Neuron (in vitro differentiated cells): Measurements from ENCODE around the gene ABCC5.
"Not testable (repeated sequence)": the region's sequence is repeated elsewhere in the genome, so short reads cannot be mapped to it uniquely, and the experiment has no call there.

ENCODE experiments used
- H2AFZ ChIP-seq: one replicate; pipeline ENCODE4 v1.6.1; 2013; ENCODE audit warnings: low read depth, mild to moderate bottlenecking, inconsistent platforms, low read length, moderate library complexity
- H3K27me3 ChIP-seq: one replicate; pipeline ENCODE4 v1.6.1; 2013; ENCODE audit warnings: low read length; ENCODE audit not compliant: insufficient read depth
- H3K36me3 ChIP-seq: one replicate; pipeline ENCODE4 v1.6.1; 2013; ENCODE audit warnings: low read length; ENCODE audit not compliant: insufficient read depth
- H3K4me1 ChIP-seq: one replicate; pipeline ENCODE4 v1.6.1; 2013; ENCODE audit warnings: low read length; ENCODE audit not compliant: insufficient read depth
- H3K4me3 ChIP-seq: 2 replicates; pipeline ENCODE4 v1.5.1; 2013; ENCODE audit warnings: mild to moderate bottlenecking, low read length, moderate library complexity
- H3K9me3 ChIP-seq: one replicate; pipeline ENCODE4 v1.6.1; 2013; ENCODE audit warnings: low read length

ABCC5 gene

DNA sequence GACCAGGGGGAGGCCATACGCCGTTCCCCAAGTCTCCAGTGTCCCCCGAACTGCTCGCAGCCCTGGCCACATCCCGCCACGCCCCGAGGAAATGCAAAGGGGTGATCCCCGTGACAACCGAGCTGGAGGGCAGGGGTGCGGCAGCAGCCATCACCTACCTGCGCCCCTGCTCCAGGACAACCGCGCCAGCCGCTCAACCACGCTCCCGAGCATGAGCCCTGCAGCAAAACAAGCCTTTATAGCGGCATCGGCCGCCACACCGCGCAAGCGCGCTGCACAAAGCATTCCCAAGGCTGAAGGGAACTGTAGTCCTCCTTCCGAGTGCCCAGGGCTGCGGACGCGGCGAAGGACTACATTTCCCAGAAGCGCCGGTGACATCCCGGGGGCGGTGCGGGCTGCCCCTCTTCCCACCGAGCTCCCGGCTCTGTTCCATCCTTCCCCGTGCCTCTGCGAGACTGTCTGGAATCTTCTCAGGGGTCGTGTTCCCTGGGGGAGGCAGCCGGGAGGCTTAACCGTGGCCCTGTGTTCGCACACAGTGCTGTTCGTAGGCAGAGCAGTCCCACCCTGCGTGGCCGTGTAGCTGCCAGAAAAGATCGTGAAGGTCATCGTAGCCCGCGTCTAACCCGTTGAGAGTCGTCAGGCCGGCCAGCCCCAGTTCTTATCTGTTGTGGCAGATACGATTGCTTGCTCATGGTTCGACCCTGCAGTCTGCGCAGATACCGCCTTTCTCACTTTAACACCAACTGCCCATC is at the start of gene ABCC5:
ABCC5 (minus strand) TSS at position 213 of the 752 bp plus-strand sequence. CDS start 3,492 bp downstream, outside the sequence.
- H3K4me1 ChIP-seq = peaks cover 16% of the 10 kb centered on the region
- no peaks in the 10 kb centered on the region for H3K9me3 ChIP-seq
- H3K4me3 ChIP-seq = peak within 1 kb of the TSS; percentile 95
- H3K36me3 ChIP-seq = peaks cover 5% of the 10 kb centered on the region
- peak within 1 kb of the TSS; percentile 91 for H2AFZ ChIP-seq
- H3K27me3 ChIP-seq = no peaks in the 10 kb centered on the region

DNA sequence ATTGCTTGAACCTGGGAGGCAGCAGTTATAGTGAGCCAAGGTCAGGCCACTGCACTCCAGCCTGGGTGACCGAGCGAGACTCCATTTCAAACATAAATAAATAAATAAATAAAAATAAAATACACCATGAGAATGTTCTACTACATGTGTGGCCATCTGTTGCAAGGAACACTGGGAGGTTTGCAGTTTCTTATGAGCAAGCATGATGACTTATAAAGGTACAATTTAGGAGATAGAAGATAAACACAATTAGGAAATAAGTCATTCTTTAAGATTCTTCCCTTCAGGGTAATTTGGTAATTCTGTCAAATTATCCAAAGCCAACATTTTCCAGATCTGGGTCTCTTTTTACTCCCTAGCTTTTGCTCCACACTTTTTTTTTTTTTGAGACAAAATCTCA is 48.5 kb upstream of the ABCC5 start:
- H3K9me3 ChIP-seq = peaks cover 2% of the 10 kb centered on the region
- no peaks in the 10 kb centered on the region for H3K4me1 ChIP-seq
- H2AFZ ChIP-seq = no peak overlapping the region
- H3K27me3 ChIP-seq = no peaks in the 10 kb centered on the region
- H3K36me3 ChIP-seq = no peaks in the 10 kb centered on the region
- H3K4me3 ChIP-seq = no peak overlapping the region

DNA sequence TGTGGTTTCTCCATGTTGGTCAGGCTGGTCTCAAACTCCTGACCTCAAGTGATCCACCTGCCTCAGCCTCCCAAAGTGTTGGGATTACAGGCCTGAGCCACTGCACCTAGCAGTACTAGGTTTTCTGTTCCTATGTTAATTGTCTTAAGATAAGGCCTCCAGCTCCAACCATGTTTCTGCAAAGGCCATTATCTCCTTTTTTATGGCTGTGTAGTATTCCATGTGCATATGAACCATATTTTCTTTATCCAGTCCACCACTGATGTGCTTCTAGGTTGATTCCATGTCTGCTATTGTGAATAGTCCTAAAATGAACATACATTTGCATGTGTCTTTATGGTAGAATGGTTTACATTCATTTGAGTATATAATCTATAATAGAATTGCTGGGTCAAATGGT is 45.0 kb upstream of the ABCC5 start:
- Histone ChIP-seq H3K9me3 (no peaks in the 10 kb centered on the region), H3K4me3 (no peak overlapping the region), H3K4me1 (no peaks in the 10 kb centered on the region), H3K27me3 (no peaks in the 10 kb centered on the region), H3K36me3 (no peaks in the 10 kb centered on the region), H2AFZ (no peak overlapping the region)

DNA sequence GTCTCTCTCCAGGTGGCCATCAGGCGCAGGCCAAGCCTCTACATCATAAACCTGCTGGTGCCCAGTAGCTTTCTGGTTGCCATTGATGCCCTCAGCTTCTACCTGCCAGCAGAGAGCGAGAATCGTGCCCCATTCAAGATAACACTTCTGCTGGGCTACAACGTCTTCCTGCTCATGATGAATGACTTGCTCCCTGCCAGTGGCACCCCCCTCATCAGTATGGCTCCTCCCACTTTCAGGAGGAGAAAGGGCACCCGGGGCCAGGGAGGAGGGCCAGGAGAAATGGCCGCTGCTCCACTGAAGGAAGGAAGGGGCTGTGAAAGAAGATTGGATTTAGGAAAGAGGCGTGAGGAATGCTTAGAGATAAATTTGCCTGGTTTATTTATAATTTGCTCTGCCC is 41.7 kb upstream of the ABCC5 start:
- Histone ChIP-seq H3K36me3 (no peaks in the 10 kb centered on the region), H3K4me3 (no peak overlapping the region), H3K4me1 (no peaks in the 10 kb centered on the region), H3K27me3 (peaks cover 7% of the 10 kb centered on the region), H3K9me3 (no peaks in the 10 kb centered on the region), H2AFZ (no peak overlapping the region)

DNA sequence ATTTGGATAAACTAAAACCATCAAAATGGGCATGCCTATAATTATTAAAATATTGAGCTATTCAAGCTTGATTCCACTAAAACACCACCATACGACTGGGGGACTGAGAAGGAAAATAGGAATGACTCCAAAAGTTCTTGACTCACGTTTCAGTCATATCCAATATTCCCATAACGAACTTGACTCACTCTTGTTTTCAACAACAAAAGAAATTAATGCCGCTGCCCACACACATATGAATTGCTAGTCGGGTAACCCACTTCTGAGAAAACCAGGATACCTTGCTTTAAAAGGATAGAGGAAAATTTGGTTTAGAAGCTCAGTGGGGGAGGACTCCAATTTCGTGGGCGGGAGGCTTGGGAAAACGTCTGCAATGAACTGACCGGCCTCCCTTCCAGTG is 40.3 kb upstream of the ABCC5 start:
- H3K4me3 ChIP-seq = no peak overlapping the region
- H3K9me3 ChIP-seq = no peaks in the 10 kb centered on the region
- peaks cover 12% of the 10 kb centered on the region for H3K27me3 ChIP-seq
- H3K4me1 ChIP-seq = no peaks in the 10 kb centered on the region
- H3K36me3 ChIP-seq = no peaks in the 10 kb centered on the region
- H2AFZ ChIP-seq = no peak overlapping the region

DNA sequence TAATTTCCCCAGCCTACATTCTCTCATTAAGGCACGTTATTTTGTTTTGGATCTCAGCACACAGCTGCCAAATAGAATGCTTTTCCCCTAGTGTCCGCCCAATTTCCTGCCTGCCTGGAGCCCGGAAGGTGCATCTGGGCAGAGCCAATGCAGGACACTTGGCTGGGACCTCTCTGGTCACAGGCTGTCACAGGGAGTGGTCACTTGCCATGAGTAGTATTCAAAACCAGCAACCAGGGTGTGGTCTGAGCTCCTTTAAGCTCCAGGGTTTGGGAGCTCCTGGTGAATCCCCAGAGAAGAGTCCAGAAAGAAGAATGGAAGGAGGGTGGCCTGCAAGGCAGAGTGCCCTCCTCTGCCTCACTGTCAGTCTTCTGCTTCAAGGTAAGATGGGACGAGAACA is 35.1 kb upstream of the ABCC5 start, which contains the start of gene HTR3C:
HTR3C (plus strand) TSS at position 281 of the 400 bp plus-strand sequence; CDS start at position 315, 34 bp downstream.
- Histone ChIP-seq H3K27me3 (peaks cover 18% of the 10 kb centered on the region), H2AFZ (no peak within 1 kb of the TSS), H3K36me3 (no peaks in the 10 kb centered on the region), H3K4me3 (no peak within 1 kb of the TSS), H3K4me1 (no peaks in the 10 kb centered on the region), H3K9me3 (no peaks in the 10 kb centered on the region)

DNA sequence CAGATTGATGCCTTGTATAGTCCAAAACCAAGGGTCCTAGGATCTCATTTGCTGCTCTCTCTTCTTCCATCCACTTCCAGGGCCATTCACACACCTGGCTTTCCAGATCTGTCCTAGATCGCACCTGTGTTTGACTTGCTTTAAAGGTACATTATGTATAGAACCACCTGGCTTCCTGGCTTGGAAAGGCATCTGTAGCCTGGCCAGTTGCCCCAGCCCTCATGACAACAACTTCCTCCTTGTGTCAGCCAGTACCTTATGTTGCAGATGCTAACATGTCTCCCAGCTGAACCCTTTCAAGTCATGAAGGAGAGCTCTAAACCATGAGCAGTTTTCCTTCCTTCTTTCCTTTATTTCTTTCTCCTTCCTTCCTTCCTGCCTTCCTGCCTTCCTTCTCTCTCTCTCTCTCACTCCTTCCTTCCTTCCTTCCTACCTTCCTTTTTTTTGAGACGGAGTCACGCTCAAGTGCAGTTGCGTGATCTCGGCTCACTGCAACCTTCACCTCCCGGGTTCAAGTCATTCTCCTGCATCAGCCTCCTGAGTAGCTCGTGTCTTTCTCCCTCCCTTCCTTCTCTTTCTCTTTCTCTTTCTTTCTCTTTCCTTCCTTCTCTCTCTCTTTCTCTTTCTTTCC is 32.6 kb upstream of the ABCC5 start:
- Histone ChIP-seq H2AFZ (no peak overlapping the region), H3K4me3 (no peak overlapping the region), H3K27me3 (peaks cover 14% of the 10 kb centered on the region), H3K4me1 (no peaks in the 10 kb centered on the region), H3K9me3 (no peaks in the 10 kb centered on the region), H3K36me3 (no peaks in the 10 kb centered on the region)

DNA sequence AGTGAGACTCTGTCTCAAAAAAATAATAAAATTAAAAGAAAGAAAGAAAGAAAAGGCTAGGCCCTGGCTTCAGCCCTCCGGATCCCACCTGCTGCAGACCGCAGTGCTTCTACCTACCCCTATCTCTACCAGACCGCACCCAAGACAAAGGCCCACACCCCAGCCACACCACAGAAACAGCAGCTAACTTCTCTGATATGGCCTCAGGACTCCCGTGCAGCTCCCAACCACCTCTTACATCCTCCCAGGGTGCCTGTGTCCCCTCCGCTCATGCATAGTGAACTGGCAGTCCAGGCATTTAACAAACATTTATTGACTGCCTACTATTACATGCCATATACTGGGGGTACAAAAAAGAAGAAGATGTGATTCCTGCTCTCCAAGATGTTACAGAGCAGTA is 28.3 kb upstream of the ABCC5 start:
- no peak overlapping the region for H3K4me3 ChIP-seq
- H3K36me3 ChIP-seq = no peaks in the 10 kb centered on the region
- H3K4me1 ChIP-seq = no peaks in the 10 kb centered on the region
- peaks cover 2% of the 10 kb centered on the region for H3K27me3 ChIP-seq
- H2AFZ ChIP-seq = no peak overlapping the region
- H3K9me3 ChIP-seq = no peaks in the 10 kb centered on the region

DNA sequence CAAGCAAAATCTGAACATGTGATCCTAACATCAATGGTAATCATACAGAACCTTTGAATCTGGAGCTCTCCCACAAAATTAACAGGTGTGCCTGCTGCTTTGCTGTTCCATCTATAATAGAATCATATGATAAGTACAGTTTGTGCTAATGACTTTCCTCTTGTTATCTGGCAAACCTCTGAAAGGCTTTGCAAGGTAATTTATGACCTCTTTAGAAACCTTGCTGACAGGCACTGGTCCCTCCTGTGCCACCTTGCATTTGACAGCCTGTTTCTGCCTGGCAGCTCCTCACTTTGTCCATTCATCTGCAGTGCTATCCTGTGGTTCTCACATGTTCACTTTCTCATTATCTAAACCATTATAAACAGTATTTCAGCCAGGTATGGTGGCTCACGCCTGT is 24.9 kb upstream of the ABCC5 start:
- Histone ChIP-seq H2AFZ (no peak overlapping the region), H3K4me3 (no peak overlapping the region), H3K4me1 (peaks cover 2% of the 10 kb centered on the region), H3K36me3 (no peaks in the 10 kb centered on the region), H3K27me3 (peaks cover 19% of the 10 kb centered on the region), H3K9me3 (no peaks in the 10 kb centered on the region)

DNA sequence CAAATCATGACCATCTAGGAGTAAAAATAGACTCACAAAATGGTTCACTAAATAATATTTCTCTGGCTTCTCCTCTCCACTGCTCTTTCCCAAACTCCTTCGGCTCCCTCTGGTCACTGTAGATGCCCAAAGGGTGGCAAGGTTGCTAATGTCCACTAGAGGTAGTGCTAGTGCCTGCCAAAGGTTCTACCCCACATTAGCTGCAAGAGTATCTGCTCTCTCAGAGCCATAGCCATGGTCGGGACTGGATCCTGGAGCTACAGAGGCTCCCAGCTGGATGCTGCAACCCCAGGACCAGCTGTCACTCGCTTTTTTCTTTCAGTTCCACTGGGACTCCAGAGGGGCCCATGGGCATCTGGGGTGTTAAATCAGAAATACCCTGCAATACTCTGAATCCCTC is 22.3 kb upstream of the ABCC5 start:
- Histone ChIP-seq H3K27me3 (peaks cover 21% of the 10 kb centered on the region), H3K9me3 (no peaks in the 10 kb centered on the region), H3K4me1 (peaks cover 2% of the 10 kb centered on the region), H3K4me3 (no peak overlapping the region), H3K36me3 (no peaks in the 10 kb centered on the region), H2AFZ (no peak overlapping the region)

DNA sequence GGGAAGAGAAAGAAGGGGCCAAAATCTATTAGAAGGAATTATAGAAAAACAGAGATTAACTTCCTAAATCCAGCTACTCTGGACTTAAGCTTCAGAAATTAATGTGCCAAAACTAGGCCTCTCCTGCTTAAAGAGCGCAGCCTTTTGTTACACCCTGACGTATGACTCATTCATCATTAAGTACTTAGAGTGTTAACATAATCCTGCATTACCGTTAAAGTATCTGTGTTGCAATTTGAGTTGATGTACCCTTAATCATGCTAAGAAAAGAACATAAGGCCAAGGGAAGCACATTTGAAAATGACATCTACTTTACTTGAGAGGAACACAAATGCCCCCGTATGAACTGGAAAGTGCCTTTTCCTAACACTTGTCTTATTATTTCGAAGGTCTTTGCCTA is 21.7 kb upstream of the ABCC5 start:
- Histone ChIP-seq H2AFZ (no peak overlapping the region), H3K4me3 (no peak overlapping the region), H3K9me3 (no peaks in the 10 kb centered on the region), H3K27me3 (peaks cover 21% of the 10 kb centered on the region), H3K36me3 (no peaks in the 10 kb centered on the region), H3K4me1 (peaks cover 2% of the 10 kb centered on the region)

DNA sequence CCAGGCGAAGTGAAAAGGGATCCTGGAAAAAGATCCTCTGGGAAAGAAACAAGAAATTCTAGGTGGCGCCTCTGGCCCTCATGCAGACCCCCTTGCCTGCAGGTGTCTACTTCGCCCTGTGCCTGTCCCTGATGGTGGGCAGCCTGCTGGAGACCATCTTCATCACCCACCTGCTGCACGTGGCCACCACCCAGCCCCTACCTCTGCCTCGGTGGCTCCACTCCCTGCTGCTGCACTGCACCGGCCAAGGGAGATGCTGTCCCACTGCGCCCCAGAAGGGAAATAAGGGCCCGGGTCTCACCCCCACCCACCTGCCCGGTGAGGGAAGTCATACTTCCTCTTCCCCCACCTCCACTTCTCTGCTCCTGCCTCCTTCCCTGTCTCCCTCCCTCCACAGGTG is 20.6 kb upstream of the ABCC5 start:
- not testable (repeated sequence) for H2AFZ ChIP-seq, H3K4me3 ChIP-seq, H3K4me1 ChIP-seq, H3K36me3 ChIP-seq, H3K9me3 ChIP-seq
- H3K27me3 ChIP-seq = peaks cover 21% of the 10 kb centered on the region

DNA sequence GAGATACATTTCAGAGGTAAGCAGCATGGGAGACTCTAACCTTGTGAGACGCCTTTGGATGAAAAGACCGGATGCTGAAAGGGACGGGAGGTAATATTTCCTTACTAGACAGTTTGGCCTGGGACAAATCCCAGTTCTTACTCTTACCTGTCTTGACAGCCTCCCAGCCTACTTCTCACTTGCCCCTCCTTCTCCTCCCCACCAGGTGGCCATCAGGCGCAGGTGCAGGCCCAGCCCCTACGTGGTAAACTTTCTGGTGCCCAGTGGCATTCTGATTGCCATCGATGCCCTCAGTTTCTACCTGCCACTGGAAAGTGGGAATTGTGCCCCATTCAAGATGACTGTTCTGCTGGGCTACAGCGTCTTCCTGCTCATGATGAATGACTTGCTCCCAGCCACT is 20.1 kb upstream of the ABCC5 start:
- Histone ChIP-seq H2AFZ (no peak overlapping the region), H3K36me3 (no peaks in the 10 kb centered on the region), H3K4me1 (peaks cover 2% of the 10 kb centered on the region), H3K9me3 (no peaks in the 10 kb centered on the region), H3K27me3 (peaks cover 21% of the 10 kb centered on the region), H3K4me3 (no peak overlapping the region)
